ENCODE data around the gene UNC5A.

GRCh38 chr5:176902911-176903664, 92.7 kb downstream of the UNC5A start:
- no peak for TF ChIP-seq NR3C1 (CRISPR knock-in tag; IDR thresholded peaks at IDR 0.05)
- no peak for TF ChIP-seq ZNF274 (IDR thresholded peaks at IDR 0.05; ENCODE audit: borderline replicate concordance, low read depth, low read length)
- no peak for TF ChIP-seq SMC3 (conservative IDR thresholded peaks at IDR 0.05; ENCODE audit: insufficient read depth, low read depth, low read length)
- TF ChIP-seq TBL1XR1 (IDR thresholded peaks at IDR 0.05; ENCODE audit: low read length in 2 of 2): no peak
- no peak for TF ChIP-seq GATAD2B (IDR thresholded peaks at IDR 0.05; ENCODE audit: borderline replicate concordance)
- no peak for TF ChIP-seq MTA3 (IDR thresholded peaks at IDR 0.05; ENCODE audit: borderline replicate concordance)
- no peak for TF ChIP-seq BRD9 (IDR thresholded peaks at IDR 0.05; ENCODE audit: low read depth, partially characterized antibody)
- TF ChIP-seq CHD1 (IDR thresholded peaks at IDR 0.05; ENCODE audit: low read length): no peak
